Measurements from ENCODE around the gene TMEM131. TPM values are rescaled to one million over a fixed set of nuclear protein-coding genes. Genes with fewer than 3 reads are reported as not detected.

The TMEM131 gene
- total and polyA plus RNA-seq, 2 of the 8 experiments (the other 6 are each of a cell fraction or from before 2014, with no cell fraction given): 9.7 to 22.9 TPM

- TF ChIP-seq CHD7 (IDR thresholded peaks at IDR 0.05; ENCODE audit: insufficient replicate concordance, low read length): no peak
- TF ChIP-seq RNF2 (IDR thresholded peaks at IDR 0.05; ENCODE audit: borderline replicate concordance, low read depth, low read length, missing control alignments, poor library complexity, severe bottlenecking): no peak
- no peak for TF ChIP-seq MAX (IDR thresholded peaks at IDR 0.05)
- TF ChIP-seq CTBP2 (IDR thresholded peaks at IDR 0.05; ENCODE audit: borderline replicate concordance, insufficient read depth, insufficient read length, low read length): no peak
- TF ChIP-seq ATF2 (IDR thresholded peaks at IDR 0.05; ENCODE audit: low read length): no peak
- TF ChIP-seq TAF1 (IDR thresholded peaks at IDR 0.05; ENCODE audit: low read depth, low read length): no peak
- no peak for TF ChIP-seq SRF (IDR thresholded peaks at IDR 0.05; ENCODE audit: low read depth, low read length)
- no peak for TF ChIP-seq NRF1 (IDR thresholded peaks at IDR 0.05; ENCODE audit: low read depth, low read length)
- no peak for TF ChIP-seq RAD21 (IDR thresholded peaks at IDR 0.05 in 1 of 2, conservative IDR thresholded peaks at IDR 0.05 in 1 of 2; ENCODE audit: low read depth in 2 of 2, low read length in 2 of 2)
Observed at GRCh38 chr2:97779141-97779540, 216.6 kb downstream of the TMEM131 start (continued).

All from H1 (cell line).